NCI-H774 (cell line): ENCODE results near the gene PPT2.

ENCODE experiments used
- DNase-seq: peaks from one replicate; lab custom pipeline; 2025; lab: John Stamatoyannopoulos, UW

The PPT2 gene

GRCh38 chr6:32151863-32152768, 1.8 kb upstream of the PPT2 start, which contains the start of gene PRRT1:
Gene PRRT1 (minus strand): TSS chr6:32151939. CDS start chr6:32151827, 112 bp downstream.
- DNase-seq: no peak

GRCh38 chr6:32152769-32153563, 975 bp upstream of the PPT2 start:
- no peak for DNase-seq

GRCh38 chr6:32154514-32155161, 697 bp downstream of the PPT2 start:
- peak; percentile 51 for DNase-seq

GRCh38 chr6:32156891-32157290, 3.0 kb downstream of the PPT2 start:
- no peak for DNase-seq

GRCh38 chr6:32158052-32158451, 4.1 kb downstream of the PPT2 start:
- DNase-seq: no peak

DNA sequence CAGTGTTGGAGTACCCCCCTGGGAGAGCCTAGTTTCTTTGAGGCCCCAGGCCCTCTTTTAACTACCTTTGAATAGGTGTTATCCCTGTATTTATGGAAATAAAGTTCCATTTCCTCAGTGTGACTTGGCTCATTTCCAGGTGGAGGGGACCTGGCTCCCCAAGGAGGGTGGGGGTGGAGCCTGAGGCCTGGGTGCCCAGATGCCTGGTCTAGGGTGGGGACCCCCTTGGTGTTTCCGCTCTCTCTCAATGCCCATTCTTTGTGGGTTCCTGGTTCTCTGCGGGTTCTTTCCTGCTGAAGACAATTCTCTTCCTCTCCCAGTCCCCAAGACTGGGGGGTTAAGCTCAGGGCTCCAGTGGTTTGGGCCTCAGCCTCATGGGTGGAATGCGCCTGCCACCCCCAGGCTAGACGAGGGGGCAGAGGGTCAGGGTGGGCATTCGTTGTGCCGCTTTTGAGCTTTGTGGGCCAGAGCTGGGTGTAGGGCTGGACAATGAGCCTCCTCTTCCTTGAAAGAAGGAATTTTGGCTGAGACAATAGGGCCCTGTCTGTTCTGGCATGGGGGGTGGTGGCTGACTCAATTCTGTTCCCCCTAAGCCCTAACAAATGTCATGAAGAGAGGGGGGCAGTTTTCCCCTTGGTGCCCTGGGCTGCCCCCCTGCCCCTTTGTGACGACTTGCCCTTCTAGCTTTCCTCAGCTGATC, 9.8 kb downstream of the PPT2 start:
- no peak for DNase-seq

DNA sequence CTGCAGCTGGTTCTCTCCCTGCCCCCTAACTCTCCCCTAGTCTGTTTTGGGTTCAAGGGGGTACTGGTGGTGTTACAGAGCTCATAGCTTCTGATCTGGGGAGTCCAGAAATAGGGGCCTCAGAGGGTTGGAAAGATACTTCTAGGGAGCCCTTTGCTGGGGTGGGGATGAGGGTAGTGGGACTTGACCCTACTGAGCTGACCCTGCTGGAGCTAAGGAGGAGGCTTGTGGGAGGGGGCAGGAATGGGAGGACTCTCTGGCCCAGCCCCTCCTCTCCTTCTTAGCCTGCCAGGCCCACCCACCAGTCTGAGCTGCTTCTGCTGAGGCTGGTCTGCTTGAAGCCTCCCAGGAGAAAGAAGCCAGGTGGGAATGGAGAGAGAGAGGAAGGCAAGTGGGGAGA, 10.4 kb downstream of the PPT2 start, which contains the start of gene EGFL8:
Gene EGFL8, plus strand, starts transcription at position 301 of the 400 bp plus-strand sequence. CDS start 1,571 bp downstream, outside the sequence.
- no peak for DNase-seq

GRCh38 chr6:32166411-32167061, 12.6 kb downstream of the PPT2 start:
- DNase-seq: no peak

- DNase-seq: no peak
Measured at GRCh38 chr6:32167154-32167760, 13.3 kb downstream of the PPT2 start.

GRCh38 chr6:32167761-32168262, 13.9 kb downstream of the PPT2 start:
- DNase-seq: no peak

GRCh38 chr6:32168350-32168749, 14.4 kb downstream of the PPT2 start:
- no peak for DNase-seq

GRCh38 chr6:32168807-32169591, 15.1 kb downstream of the PPT2 start:
- DNase-seq: no peak

DNA sequence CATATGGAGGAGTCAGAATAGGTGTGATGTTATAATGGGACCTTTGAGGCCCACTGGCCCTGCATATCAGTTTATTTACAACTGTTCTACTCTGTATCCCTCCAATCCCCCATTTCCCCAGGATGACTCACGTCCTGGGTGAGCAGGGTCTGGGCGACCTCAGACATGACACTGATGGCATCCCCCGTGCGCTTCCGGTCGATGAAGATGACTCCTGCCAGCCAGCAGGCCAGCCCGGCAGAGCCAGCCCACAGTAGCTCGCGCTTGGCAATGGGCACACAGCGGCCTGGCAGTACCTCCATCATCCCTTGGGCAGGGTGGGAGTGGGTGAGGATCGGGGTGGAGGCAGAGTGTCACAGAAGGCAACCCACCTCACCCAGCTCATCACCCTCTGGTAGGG, 16.4 kb downstream of the PPT2 start:
- DNase-seq: no peak

DNA sequence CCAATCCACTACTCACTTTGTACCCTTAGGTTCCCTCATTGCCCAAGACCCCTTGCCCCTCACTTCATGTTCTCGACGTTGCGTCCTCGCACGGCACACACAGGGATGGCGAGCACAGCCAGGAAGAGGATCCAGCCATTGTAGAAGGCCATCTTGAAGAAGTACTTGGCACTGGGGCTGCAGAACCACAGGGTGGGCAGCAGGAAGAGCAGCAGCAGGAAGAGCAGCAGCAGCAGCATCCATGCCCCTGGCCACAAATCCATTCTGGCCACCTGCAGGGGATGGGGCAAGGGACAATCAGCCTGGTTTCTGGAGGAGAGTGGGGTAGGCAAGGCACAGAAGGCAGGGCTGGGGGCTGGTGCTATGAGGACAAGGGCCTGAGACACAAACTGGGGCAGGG, 17.3 kb downstream of the PPT2 start:
- no peak for DNase-seq

DNA sequence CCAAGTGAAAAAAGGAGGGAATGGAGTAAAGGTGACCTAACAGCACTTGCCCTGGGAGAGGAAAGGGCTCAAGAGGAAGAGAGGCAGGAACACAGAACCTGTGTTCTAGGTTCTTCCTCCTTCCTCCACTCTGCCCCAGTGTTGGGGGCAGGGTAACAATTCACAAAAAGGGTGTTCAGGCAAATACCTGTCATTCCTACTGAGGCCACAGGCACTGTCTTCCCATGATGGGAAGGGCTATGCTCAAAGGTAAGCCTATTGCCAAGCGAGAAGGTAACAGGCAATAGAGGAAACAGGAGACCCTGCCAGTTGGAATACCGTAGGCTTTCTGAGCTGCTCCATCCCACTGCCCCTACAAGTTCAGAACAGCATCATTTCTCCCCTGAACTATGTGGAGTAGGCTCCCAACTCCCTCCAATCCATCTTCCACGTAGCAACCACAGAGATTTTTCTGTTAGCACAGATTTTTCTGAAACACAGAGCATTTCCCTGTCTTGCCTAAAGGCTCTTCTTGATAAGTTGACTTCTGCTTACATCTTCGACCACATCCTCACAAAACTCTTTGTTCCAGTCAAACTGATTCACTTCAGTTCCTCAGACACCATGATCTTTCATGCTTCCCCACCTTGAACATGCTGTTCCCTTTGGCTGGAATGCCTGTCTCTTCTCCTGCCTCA, 19.2 kb downstream of the PPT2 start:
- no peak for DNase-seq

DNA sequence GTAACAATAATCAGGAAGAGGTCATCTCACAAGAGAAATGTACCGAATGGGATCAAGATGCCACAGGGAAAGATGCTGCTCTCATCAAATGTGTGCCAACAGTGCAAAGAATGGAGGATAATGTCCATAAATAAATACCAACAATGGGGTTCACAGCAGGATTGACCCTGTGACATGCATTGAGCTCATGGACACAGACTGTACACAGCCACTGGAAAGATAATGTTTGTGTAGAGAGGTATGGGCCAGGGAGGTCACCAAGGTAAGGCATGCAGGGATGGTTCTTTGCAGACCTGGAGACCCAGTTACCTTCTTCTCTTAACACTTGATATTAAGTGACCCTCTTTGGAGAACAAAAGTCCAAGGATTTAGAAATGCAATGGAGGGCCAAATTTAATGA, 20.5 kb downstream of the PPT2 start:
- no peak for DNase-seq

DNA sequence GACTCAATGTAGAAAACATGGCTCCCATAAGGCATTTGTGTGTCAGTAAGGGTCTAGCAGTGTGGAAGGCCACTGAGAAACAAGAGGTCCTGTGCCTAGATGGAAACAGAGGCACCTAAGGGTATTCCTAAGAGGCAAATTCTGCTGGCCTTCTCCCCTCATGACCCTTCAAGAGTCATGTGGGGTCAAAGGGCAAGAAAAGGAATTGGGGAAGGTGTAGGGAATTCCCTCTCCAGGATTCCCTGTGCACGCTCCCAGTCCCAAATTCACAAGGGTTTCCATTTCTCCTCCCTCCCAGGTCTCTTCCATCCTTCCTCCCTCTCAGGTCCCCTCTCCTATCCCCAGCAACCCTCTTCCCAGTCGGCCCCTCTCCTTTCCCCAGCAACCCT, 21.4 kb downstream of the PPT2 start:
- DNase-seq: no peak

DNA sequence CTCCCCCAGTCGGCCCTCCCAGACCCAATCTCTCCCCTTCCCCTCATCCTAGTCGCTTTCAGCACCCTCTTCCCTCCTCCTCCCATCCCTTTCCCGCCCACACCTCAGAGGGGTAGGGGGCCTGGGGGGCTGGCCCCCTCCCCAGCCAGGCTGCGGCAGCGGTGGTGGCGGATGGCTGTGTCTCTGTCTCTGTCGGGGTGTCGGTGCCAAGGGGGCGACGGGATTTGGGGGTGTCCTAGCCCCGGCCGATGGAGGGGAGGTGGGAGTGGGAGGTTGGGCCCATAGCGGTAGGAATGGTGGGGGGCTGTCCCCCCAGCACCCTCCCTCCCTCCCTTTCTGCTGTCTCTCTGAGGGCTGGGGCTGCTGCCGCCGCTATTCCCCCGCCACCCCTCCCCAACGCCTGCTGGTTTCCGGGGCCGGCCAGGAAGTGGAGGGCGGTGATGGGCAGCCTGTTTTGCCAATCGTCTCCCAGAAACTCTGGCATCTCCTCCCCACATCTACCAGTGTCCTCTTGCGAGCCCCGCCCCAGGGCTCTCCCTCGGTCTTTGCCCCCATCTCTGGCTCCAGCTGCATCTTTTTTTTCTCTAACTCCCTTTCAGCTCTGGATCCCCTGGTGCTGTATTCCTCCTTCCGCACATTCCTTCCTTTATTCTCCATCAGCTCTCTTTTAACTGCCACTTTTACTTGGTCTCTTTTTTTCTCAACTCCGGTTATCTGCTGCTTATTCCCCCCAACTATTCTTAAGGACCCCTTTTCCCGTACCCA, 22.0 kb downstream of the PPT2 start, which contains the start of gene AGPAT1:
Gene AGPAT1, minus strand, starts transcription at position 374 of the 765 bp plus-strand sequence. CDS start 4,588 bp downstream, outside the sequence.
- peak; percentile 91 for DNase-seq
